Panc1 (cell line): ENCODE measurements around the gene PSMF1. TPM values are rescaled to one million over a fixed set of nuclear protein-coding genes. Genes with fewer than 3 reads are reported as not detected.

Source experiments
- ATAC-seq: fragments of 200-7000 bp; cut with Tn5 transposase; 2 replicates; pipeline ENCODE4 v1.9.1; 2020; ENCODE audit warnings: mild to moderate bottlenecking, moderate library complexity
- BruUV-seq: library from RNA; stranded (reverse); fragments of 400-500 nt; replicated peaks from 2 replicates; lab custom pipeline; 2021; lab: Mats Ljungman, UMichigan
- CTCF ChIA-PET: fragments of 300-600 bp; sonication (Branson Sonifier 250); formaldehyde crosslinking; loops from one replicate; lab custom pipeline; 2022; ENCODE audit warnings: antibody characterized with exemption; lab: Charles Lee
- POLR2A ChIA-PET: fragments of 300-600 bp; sonication (Branson Sonifier 250); formaldehyde crosslinking; loops from one replicate; lab custom pipeline; 2022; ENCODE audit warnings: antibody characterized with exemption; lab: Charles Lee
- DNase-seq: peaks from one replicate; pipeline ENCODE4 v3.0.0-alpha.2; 2010; ENCODE audit warnings: low read depth, low spot score
- H3K27ac ChIP-seq: 2 replicates; pipeline ENCODE4 v1.5.1; 2011; ENCODE audit warnings: mild to moderate bottlenecking, low read length, inconsistent platforms
- H3K27me3 ChIP-seq: fragments of 200-500 bp; sonication (Bioruptor generic); 2 replicates; pipeline ENCODE4 v1.6.0; 2014; ENCODE audit warnings: low read length, inconsistent platforms; ENCODE audit not compliant: control insufficient read depth, insufficient read depth
- H3K36me3 ChIP-seq: fragments of 200-500 bp; sonication (Bioruptor generic); 2 replicates; pipeline ENCODE4 v1.5.1; 2014; ENCODE audit warnings: inconsistent platforms, mild to moderate bottlenecking, low read length, moderate library complexity; ENCODE audit not compliant: control insufficient read depth, insufficient read depth
- H3K4me1 ChIP-seq: 2 replicates; pipeline ENCODE4 v1.5.1; 2011; ENCODE audit warnings: inconsistent platforms, mild to moderate bottlenecking, low read length, moderate library complexity; ENCODE audit not compliant: control insufficient read depth, insufficient read depth
- H3K4me3 ChIP-seq, 2 experiments: 2 replicates each; pipeline ENCODE4 v1.5.1; 2011 to 2012; ENCODE audit warnings: low read depth in 2 of 2, low read length in 2 of 2, mild to moderate bottlenecking in 2 of 2, inconsistent platforms in 1 of 2, moderate library complexity in 1 of 2
- H3K9me3 ChIP-seq: fragments of 200-500 bp; sonication (Bioruptor generic); 2 replicates; pipeline ENCODE4 v1.5.1; 2014; ENCODE audit warnings: low read depth, mild to moderate bottlenecking, inconsistent platforms, low read length, moderate library complexity; ENCODE audit not compliant: control insufficient read depth, insufficient read depth
- POLR2AphosphoS5 ChIP-seq: IDR thresholded peaks from 2 replicates; pipeline ENCODE4 v1.6.1; 2012; ENCODE audit warnings: mild to moderate bottlenecking, low read depth, low read length, moderate library complexity
- SIN3A ChIP-seq: IDR thresholded peaks from 2 replicates; pipeline ENCODE4 v1.6.1; 2012; ENCODE audit warnings: low read depth, mild to moderate bottlenecking, low read length, moderate library complexity, borderline replicate concordance; ENCODE audit not compliant: insufficient read depth
- TCF7L2 ChIP-seq: IDR thresholded peaks from 2 replicates; pipeline ENCODE4 v1.6.1; 2011; ENCODE audit warnings: mild to moderate bottlenecking, low read depth, low read length, inconsistent platforms
- in situ Hi-C: cut with HindIII; loops from 2 replicates; pipeline ENCODE4 v1.10.0; 2016; ENCODE audit warnings: low sequenced_read_pairs, low pct_unique_long_range_greater_than_20kb
- intact Hi-C: fragments of 100-400 bp; cut with micrococcal nuclease; formaldehyde crosslinking; loops from one replicate; pipeline ENCODE4 v1.10.0; 2022; ENCODE audit not compliant: unreplicated experiment
- total RNA-seq: library from RNA; stranded (reverse); gene quantifications from one replicate; pipeline ENCODE4 v1.2.1, GENCODE V29; 2021; ENCODE audit not compliant: unreplicated experiment
- TF ChIP-seq, protein P1 (sequence below), 2 experiments: IDR thresholded peaks; 2 replicates each; pipeline ENCODE4 v1.6.1; 2011 to 2012; ENCODE audit warnings: low read depth in 2 of 2, control low read depth in 1 of 2, low read length in 1 of 2, mild to moderate bottlenecking in 1 of 2, moderate library complexity in 1 of 2; ENCODE audit not compliant: insufficient read depth in 1 of 2
- TF ChIP-seq, protein P2 (sequence below): fragments of 450-650 bp; IDR thresholded peaks from 2 replicates; pipeline ENCODE4 v1.5.1; 2017; ENCODE audit warnings: mild to moderate bottlenecking

Gene PSMF1
- total RNA-seq, 1 experiment from 2014 or later = 161 TPM

GRCh38 chr20:1169224-1169623, 50.8 kb downstream of the PSMF1 start:
- no peak for TF ChIP-seq SIN3A
- TF ChIP-seq, protein P1, sequence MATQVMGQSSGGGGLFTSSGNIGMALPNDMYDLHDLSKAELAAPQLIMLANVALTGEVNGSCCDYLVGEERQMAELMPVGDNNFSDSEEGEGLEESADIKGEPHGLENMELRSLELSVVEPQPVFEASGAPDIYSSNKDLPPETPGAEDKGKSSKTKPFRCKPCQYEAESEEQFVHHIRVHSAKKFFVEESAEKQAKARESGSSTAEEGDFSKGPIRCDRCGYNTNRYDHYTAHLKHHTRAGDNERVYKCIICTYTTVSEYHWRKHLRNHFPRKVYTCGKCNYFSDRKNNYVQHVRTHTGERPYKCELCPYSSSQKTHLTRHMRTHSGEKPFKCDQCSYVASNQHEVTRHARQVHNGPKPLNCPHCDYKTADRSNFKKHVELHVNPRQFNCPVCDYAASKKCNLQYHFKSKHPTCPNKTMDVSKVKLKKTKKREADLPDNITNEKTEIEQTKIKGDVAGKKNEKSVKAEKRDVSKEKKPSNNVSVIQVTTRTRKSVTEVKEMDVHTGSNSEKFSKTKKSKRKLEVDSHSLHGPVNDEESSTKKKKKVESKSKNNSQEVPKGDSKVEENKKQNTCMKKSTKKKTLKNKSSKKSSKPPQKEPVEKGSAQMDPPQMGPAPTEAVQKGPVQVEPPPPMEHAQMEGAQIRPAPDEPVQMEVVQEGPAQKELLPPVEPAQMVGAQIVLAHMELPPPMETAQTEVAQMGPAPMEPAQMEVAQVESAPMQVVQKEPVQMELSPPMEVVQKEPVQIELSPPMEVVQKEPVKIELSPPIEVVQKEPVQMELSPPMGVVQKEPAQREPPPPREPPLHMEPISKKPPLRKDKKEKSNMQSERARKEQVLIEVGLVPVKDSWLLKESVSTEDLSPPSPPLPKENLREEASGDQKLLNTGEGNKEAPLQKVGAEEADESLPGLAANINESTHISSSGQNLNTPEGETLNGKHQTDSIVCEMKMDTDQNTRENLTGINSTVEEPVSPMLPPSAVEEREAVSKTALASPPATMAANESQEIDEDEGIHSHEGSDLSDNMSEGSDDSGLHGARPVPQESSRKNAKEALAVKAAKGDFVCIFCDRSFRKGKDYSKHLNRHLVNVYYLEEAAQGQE (IDR thresholded peaks at IDR 0.05; ENCODE audit: insufficient read depth in 1 of 2, low read depth in 2 of 2, low read length in 1 of 2) = no peak
- TF ChIP-seq POLR2AphosphoS5 = no peak
- TF ChIP-seq, protein P2, sequence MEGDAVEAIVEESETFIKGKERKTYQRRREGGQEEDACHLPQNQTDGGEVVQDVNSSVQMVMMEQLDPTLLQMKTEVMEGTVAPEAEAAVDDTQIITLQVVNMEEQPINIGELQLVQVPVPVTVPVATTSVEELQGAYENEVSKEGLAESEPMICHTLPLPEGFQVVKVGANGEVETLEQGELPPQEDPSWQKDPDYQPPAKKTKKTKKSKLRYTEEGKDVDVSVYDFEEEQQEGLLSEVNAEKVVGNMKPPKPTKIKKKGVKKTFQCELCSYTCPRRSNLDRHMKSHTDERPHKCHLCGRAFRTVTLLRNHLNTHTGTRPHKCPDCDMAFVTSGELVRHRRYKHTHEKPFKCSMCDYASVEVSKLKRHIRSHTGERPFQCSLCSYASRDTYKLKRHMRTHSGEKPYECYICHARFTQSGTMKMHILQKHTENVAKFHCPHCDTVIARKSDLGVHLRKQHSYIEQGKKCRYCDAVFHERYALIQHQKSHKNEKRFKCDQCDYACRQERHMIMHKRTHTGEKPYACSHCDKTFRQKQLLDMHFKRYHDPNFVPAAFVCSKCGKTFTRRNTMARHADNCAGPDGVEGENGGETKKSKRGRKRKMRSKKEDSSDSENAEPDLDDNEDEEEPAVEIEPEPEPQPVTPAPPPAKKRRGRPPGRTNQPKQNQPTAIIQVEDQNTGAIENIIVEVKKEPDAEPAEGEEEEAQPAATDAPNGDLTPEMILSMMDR = no peak
- TF ChIP-seq TCF7L2 = no peak
- in situ Hi-C loops = no loop called here
- no peaks in the 10 kb centered on the region for H3K9me3 ChIP-seq
- no peak overlapping the region for H3K27ac ChIP-seq
- no peaks in the 10 kb centered on the region; the same call in 1 of the 2 replicates for H3K36me3 ChIP-seq
- intact Hi-C loops = no loop called here
- no peak for DNase-seq
- ATAC-seq = no peak
- BruUV-seq = no TSS peak
- POLR2A ChIA-PET = no interaction called here
- H3K4me1 ChIP-seq = no peaks in the 10 kb centered on the region
- H3K27me3 ChIP-seq = no peaks in the 10 kb centered on the region
- no peak overlapping the region for H3K4me3 ChIP-seq
- CTCF ChIA-PET = no interaction called here

DNA sequence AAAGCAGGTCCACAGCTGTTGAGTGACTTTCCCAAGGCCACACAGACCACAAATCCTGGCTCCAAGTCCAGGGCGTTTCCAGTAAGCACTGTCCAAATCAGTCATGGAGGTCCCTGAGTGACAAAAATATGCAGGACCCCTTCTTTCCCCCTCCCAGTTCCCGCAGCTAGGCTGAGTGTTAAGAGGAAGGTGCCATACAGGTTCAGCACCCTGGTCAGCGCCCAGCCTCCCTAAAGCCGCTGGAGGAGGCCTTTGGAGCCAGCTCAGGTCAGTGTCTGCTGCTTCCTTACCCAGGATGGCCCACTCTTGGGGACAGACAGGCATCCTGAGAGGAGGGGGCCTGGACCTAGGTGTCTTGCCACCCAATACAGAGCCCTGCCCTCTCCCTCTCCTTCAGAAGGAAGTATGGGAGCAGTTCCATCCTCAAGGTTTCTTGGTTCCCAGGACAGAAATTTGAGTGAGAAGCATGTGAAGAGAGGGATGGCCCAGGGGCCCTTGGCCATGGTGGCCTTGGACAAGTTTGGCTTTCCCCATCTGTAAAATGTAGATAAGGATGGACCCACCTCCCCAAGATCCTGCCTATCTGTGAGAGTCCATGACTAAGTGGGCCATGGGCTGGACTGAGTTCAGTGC, 53.2 kb downstream of the PSMF1 start:
- TF ChIP-seq, protein P1 (IDR thresholded peaks at IDR 0.05; ENCODE audit: insufficient read depth in 1 of 2, low read depth in 2 of 2, low read length in 1 of 2) = peak; percentile 87 to 88
- TF ChIP-seq SIN3A = no peak
- TF ChIP-seq, protein P2 = no peak
- TF ChIP-seq TCF7L2 = no peak
- no peak for TF ChIP-seq POLR2AphosphoS5
- Histone ChIP-seq H3K27me3 (no peaks in the 10 kb centered on the region), H3K4me3 (no peak overlapping the region), H3K4me1 (no peaks in the 10 kb centered on the region), H3K36me3 (no peaks in the 10 kb centered on the region), H3K9me3 (no peaks in the 10 kb centered on the region), H3K27ac (no peak overlapping the region)
- ATAC-seq = no peak
- no TSS peak for BruUV-seq
- intact Hi-C loops = no loop called here
- POLR2A ChIA-PET = no interaction called here
- in situ Hi-C loops = no loop called here
- CTCF ChIA-PET = no interaction called here
- no peak for DNase-seq
